ENCODE results near the gene KIF5C.

KIF5C gene

GRCh38 chr2:149064365-149064841 is 189.4 kb downstream of the KIF5C start:
- no peak for DNase-seq (ENCODE audit: low spot score)
- TF ChIP-seq CTCF (IDR thresholded peaks at IDR 0.05; ENCODE audit: borderline replicate concordance, control extremely low read depth, extremely low read depth, insufficient read depth, missing control alignments) = no peak
- in situ Hi-C loops (cut with MboI; ENCODE audit: low sequenced_read_pairs, unreplicated experiment) = no loop called here

GRCh38 chr2:149064856-149065630 is 190.0 kb downstream of the KIF5C start:
- no peak for TF ChIP-seq CTCF (IDR thresholded peaks at IDR 0.05; ENCODE audit: borderline replicate concordance, control extremely low read depth, extremely low read depth, insufficient read depth, missing control alignments)
- in situ Hi-C loops (cut with MboI; ENCODE audit: low sequenced_read_pairs, unreplicated experiment) = no loop called here
- no peak for DNase-seq (ENCODE audit: low spot score)

- in situ Hi-C loops (cut with MboI; ENCODE audit: low sequenced_read_pairs, unreplicated experiment) = no loop called here
- TF ChIP-seq CTCF (IDR thresholded peaks at IDR 0.05; ENCODE audit: borderline replicate concordance, control extremely low read depth, extremely low read depth, insufficient read depth, missing control alignments) = no peak
Measured at GRCh38 chr2:149068225-149068995, 193.4 kb downstream of the KIF5C start.

GRCh38 chr2:149068996-149069888 is 194.2 kb downstream of the KIF5C start:
- DNase-seq (ENCODE audit: low spot score) = no peak
- in situ Hi-C loops (cut with MboI; ENCODE audit: low sequenced_read_pairs, unreplicated experiment) = no loop called here

More at GRCh38 chr2:149068225-149068995, 193.4 kb downstream of the KIF5C start:
- no peak for DNase-seq (ENCODE audit: low spot score)

GRCh38 chr2:149070681-149071320 is 195.8 kb downstream of the KIF5C start:
- TF ChIP-seq CTCF (IDR thresholded peaks at IDR 0.05; ENCODE audit: borderline replicate concordance, control extremely low read depth, extremely low read depth, insufficient read depth, missing control alignments) = no peak
- in situ Hi-C loops (cut with MboI; ENCODE audit: low sequenced_read_pairs, unreplicated experiment) = no loop called here
- DNase-seq (ENCODE audit: low spot score) = no peak

More at GRCh38 chr2:149068996-149069888, 194.2 kb downstream of the KIF5C start:
- no peak for TF ChIP-seq CTCF (IDR thresholded peaks at IDR 0.05; ENCODE audit: borderline replicate concordance, control extremely low read depth, extremely low read depth, insufficient read depth, missing control alignments)
